Sigmoid colon (tissue), 4 donors: ENCODE measurements around the gene CYB5R3.

Experiments
- POLR2A ChIP-seq, 2 donors: fragments of 450-650 bp; IDR thresholded peaks; one replicate each; pipeline ENCODE4 v1.6.1; 2016; ENCODE audit warnings: antibody characterized with exemption in 2 of 2, mild to moderate bottlenecking in 2 of 2, moderate library complexity in 2 of 2
- POLR2AphosphoS5 ChIP-seq, 4 donors: sonication (generic); formaldehyde crosslinking; IDR thresholded peaks; one replicate each; pipeline ENCODE4 v1.6.1; 2017; ENCODE audit warnings: antibody characterized with exemption in 4 of 4
- TF ChIP-seq, protein P1 (sequence below), 4 experiments: fragments of 450-650 bp in 3 of 4; fragments of 200-600 bp in 1 of 4; IDR thresholded peaks; one replicate each; pipeline ENCODE4 v1.5.1; 2016 to 2019; ENCODE audit warnings: antibody characterized with exemption in 4 of 4, mild to moderate bottlenecking in 3 of 4, moderate library complexity in 2 of 4

DNA sequence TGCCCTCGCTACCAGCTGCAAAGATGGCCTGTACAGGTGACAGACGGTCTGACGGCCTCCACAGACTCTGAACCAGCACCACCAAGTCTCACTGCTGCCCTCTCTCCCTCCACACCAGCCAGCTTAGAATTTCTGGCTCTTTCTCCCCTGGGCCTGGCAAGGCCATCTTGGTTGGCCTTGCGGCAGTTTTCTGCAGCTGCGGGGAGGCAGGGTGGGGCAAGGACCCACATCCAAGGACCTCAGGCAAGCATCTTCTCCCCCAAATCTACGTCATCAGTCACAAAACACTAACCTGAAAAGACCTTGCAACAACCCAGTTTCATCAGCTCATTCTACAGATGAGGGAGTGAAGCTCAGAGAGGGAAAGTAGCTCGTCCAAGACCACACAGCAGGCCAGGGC, 22.8 kb downstream of the CYB5R3 start:
- TF ChIP-seq, protein P1, sequence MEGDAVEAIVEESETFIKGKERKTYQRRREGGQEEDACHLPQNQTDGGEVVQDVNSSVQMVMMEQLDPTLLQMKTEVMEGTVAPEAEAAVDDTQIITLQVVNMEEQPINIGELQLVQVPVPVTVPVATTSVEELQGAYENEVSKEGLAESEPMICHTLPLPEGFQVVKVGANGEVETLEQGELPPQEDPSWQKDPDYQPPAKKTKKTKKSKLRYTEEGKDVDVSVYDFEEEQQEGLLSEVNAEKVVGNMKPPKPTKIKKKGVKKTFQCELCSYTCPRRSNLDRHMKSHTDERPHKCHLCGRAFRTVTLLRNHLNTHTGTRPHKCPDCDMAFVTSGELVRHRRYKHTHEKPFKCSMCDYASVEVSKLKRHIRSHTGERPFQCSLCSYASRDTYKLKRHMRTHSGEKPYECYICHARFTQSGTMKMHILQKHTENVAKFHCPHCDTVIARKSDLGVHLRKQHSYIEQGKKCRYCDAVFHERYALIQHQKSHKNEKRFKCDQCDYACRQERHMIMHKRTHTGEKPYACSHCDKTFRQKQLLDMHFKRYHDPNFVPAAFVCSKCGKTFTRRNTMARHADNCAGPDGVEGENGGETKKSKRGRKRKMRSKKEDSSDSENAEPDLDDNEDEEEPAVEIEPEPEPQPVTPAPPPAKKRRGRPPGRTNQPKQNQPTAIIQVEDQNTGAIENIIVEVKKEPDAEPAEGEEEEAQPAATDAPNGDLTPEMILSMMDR (IDR thresholded peaks at IDR 0.05): no peak
- TF ChIP-seq POLR2AphosphoS5 (IDR thresholded peaks at IDR 0.05): no peak
- TF ChIP-seq POLR2A (IDR thresholded peaks at IDR 0.05): no peak
